AG08395 (cell line): ENCODE measurements around the gene SHANK2.
A peak's percentile ranks its signal among the peaks of the same experiment; 100 is the strongest.

ENCODE experiments used
- DNase-seq: peaks from one replicate; pipeline ENCODE4 v3.0.0; 2012; ENCODE audit warnings: mixed read lengths, low spot score

Gene SHANK2

DNA sequence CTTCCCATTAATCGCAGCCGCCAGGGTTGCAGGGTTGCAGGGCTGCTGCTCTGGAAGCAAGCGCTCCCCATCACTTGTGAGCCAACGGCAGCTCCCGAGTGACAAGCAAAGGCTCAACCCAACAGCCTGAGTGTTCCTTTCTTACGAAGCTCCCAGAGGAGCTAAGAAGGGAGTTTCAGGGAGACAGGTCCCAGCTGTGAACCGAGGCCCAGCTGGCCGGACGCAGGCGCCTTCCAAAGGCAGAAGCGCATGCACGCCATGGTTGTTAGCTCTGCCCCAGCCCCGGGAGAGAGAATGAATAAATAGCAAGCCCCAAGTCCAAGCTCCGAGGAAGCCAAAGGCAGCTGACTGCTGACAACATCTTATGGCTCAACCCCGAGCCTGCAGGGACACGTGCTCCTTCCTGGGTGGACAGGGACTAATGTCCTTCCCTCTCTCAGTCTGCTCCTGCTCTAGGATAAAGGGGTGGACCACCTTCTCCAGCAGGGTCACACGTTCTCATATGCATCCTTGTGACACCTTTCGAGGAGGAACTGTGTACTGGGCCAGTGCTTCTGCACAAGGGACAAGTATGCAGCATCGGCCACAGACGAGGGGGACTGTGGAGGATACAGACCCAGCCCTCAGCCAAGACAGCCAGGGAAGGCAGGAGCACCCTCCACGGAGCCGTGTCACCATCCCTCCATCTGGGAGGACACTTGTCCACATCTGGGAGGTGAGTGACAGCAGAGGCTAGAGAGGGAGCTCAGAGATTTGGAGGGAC lies 29.9 kb downstream of the SHANK2 start:
- DNase-seq = no peak

DNA sequence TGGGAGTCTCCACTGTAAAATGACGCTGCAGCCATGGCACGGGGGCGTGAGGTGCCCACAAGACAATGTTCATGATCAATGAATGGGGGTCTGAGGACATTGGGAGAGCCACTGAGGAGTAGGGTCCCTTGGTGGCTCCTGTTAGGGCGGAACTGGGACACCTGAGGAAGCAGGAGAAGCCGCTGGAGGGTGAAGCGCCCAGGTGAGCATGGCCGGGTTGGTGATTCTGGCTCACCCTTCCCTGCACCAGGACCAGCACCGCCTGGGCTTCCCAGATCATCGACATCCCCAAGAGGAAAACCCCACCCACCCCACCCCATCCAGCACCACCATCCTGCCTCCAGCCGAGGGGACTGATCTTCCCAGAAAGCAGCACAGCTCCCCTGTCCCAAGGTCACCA lies 30.6 kb downstream of the SHANK2 start:
- no peak for DNase-seq

DNA sequence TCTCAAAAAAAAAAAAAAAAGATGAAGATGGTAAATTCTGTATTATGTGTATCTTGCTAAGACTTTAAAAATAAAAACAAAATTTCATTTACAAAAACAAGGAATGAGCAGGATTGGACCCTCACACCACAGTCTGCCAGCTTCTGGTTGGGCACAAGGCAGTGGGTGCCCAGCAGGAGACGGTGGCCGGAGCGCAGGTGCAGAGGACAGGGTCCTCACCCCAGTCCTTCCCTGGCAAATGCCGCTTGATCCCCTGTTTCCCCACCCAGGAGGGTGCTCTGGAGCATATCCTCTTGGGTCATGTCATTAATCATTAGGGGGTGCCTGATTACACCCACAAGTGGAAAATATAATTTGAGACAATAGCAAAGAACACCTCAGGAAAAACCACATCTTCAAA lies 31.2 kb downstream of the SHANK2 start:
- no peak for DNase-seq

DNA sequence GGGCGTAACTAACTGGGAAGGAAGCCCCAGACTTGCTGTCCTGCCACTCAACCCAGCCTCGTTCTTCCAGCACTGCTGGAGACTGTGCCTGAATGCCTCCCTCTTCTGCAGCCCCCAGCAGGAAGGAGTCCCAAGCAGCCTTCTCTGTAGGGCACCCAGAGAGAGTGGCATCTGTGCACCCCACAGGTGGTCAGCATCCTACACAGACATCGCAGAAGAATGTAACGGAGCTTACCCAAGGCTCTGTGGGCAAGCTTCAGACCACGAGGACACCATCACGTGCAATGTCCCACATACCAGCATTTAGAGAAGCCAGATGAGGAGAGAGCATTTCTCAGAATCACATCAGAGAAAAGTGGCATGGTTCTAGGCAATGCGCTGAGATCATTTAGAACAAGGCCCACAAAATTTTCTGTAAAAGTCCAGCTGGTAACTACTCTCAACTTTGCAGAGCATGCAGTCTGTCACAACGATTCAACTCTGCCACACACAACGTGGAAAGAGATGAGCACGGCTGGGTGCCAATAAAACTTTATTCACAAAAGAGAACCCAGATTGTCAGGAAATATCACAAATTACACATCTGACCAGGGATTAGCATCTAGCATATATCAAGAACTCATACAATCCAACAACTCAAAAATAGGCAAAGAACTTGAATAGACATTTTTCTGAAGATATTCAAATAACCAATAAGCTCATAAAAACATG lies 33.4 kb downstream of the SHANK2 start:
- no peak for DNase-seq

DNA sequence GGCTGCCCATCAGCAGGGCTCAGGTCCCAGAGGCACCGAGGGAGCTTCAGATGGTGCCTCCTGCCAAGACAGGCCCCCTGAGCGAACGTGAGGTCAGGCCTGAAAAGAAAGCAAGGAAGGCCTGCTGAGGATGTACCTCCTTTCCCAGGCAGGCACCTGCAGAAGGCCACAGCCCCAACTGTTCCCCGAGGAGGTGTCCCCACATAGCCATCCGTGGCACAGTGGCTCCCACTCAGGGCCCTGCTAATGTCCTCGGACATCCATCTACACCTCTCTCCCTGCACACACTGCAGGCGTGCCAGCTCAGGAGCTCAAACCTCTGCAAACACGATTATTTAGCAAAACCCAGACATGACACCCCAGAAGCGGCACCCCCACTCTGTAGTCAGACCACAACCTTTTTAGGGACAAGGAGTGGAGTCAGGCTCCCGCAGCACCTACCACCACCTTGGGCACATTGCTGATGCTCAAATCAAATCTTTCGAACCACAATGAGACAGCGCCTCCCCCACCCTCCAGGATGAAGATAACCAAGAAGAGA lies 36.9 kb downstream of the SHANK2 start:
- no peak for DNase-seq

DNA sequence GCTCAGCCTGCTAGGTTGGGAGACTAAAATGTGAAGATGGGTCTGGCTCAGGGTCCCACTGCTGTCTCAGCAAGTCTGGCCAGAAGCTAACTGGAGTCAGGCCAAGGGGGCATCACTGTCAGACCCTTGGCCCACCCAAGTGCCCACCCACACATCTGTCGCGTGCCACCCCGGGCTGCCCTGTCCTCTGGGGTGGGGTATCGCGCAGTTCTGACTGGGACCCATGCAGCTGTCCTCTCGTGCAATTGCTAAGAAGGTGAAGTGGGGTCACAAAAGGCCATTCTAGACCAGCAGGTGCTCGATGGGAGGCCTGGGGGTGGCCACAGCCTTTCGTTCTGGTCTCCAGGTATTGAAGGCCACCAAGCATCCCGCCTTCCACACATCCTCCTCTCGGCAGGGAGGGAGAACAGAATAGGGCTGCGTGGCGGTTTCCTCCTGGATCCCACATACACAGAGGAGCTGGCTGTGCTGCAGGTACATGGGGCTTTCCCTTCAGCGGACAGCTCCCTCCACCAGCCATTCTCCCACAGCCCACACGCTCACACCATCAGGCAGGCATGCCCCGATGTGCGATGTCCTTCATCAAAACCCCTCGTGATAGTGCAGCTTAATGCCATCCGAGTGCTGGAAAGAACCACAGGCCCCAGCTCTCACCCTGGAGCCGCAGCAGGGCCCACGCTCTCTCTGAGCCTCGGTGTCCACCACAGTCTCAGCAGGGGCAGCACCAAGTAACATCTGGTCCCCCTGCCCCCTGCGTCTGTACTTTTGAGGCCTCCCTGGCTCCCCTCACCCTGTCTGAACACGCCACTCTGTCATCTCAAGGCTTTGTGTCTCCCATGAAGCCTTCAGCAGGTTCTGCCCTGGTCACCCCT lies 37.6 kb downstream of the SHANK2 start:
- DNase-seq = no peak

DNA sequence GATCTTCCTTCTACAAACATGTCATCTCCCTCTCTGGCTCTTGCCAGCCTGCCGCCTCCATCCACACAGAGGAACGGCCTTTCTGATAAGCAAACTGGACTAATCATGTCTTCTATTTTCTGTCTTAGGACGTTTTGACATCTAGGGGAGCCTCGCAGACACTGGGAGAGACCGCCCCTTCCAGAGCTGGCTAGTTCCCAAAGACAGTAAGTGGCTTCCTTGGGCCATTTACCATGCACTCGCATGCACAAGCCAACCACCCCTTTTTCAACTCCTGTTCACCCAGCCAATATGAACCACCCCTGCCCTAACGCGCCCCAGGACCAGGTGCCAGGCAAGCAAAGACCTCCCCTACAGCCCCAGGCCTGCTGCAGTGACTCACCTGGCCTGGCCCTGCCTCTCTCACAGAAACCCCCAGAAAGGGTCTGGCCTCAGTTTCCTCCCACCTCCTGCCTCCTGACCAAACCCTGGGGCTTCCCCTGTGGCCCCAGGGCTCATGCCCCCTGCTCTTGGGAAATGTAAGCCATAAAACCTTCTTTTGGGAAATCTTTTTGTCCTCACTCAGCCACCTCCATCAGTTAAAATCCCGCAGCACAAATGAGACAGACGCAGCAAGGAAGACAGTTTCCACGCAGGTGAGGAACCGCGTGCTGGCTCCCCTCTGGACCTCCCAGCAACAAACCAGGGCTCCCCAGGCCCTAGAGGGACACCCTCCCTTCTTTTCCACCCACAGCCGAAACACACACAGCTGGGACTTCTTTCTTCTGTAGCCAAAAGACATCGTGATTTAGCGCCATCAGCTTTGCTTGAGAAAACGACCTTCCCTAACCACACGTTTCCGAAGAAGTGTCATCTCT lies 38.5 kb downstream of the SHANK2 start:
- DNase-seq = no peak

DNA sequence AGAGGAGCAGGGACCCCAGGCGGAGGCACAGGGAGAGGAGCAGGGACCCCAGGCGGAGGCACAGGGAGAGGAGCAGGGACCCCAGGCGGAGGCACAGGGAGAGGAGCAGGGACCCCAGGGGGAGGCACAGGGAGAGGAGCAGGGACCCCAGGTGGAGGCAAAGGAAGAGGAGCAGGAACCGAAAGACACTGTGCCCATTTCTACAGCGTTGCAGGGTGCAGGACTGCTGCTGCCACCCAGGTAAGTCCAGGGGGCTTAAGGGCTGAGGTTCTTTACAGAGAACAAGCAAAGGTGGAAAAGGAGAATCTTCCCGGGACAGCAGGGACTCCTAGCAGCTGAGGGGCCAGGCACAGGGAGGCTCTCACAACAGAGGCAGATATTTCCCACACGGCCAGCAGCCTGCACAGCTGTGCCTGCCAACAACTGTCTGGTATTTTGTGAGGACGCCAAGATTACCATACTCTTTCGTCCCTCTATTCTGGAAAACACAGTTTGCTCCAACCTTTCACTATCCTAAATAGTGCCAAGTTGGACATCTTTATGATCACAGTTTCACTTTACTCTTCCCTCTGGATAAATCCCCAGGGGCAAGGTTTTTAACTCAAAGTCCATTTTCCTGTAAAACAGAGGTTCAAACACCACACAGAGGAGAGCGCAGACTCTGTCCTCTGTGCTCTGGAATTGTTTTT lies 39.4 kb downstream of the SHANK2 start:
- DNase-seq = peak; percentile 26

DNA sequence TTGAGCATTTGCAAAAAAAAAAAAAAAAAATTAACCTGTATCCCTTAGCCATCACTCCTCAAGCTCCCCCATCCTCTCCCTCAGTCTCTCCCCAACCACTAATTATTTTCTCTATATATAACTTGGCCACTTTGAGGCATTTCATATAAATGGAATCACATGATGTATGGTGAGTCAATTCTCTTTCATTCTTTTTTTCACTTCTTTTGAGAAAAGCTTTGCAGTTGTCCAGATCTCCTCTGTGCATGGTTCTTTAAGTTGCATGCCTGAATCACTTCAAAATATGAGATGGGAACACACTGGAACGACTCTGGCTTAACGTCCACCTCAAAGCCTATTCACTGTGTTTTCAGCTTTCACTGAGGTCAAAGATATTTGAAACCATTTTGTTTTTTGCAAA lies 40.7 kb downstream of the SHANK2 start:
- DNase-seq = no peak

DNA sequence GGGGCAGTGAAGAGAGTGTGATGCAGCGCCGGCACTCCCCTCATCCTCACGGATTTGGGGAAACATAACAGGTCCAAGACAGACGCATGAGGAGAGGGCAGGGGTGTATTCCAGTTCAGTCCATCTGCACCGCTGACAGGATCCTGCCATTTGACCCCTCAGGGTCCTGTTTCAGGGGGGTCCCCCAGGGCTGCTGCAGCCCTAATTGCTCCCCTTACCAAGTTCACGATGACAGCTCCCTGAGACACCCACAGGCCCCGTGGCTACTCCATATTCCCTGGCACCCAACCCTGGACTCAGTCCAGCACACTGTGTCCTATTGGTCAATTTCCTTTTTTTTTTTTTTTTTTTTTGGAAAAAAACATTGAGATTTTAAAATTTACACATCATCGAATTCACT lies 41.5 kb downstream of the SHANK2 start:
- DNase-seq = no peak

DNA sequence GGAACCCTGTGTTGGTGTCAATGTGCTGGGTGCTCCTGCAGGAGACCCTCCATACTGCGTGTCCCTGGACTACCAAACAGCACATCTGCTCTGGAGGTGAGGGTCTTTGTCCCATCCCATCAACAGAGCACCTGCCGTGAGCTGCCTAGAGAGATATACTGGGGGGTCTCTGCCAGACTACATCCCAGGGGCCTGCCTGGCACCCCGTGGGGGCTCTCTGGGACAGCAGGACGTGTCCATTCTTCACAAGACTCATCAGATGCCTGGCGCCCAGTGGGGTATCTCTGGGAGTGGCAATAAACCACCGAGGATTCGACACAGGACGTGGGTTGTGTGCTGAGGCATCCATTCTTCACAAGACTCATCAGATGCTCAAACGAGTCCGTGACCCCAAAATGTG lies 42.7 kb downstream of the SHANK2 start:
- no peak for DNase-seq

DNA sequence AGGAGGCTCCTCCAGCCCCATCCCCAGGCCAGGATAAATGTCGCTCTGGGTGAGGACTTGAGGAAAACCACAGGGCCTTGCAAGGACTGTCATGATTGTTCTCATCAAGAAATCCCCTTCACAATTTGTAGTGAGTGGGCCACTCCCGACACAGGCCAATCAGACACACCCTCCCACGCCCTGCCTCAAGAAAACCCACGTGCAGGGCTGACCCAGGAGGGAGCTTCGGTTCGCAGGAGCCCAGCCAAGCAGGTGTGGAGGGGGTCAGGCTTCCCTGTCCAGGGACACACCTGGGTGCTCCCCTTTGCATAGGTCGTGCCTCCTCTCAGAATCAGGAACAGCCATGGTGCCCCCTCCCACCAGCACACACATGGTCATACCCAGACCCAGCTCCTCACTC lies 43.2 kb downstream of the SHANK2 start:
- no peak for DNase-seq

DNA sequence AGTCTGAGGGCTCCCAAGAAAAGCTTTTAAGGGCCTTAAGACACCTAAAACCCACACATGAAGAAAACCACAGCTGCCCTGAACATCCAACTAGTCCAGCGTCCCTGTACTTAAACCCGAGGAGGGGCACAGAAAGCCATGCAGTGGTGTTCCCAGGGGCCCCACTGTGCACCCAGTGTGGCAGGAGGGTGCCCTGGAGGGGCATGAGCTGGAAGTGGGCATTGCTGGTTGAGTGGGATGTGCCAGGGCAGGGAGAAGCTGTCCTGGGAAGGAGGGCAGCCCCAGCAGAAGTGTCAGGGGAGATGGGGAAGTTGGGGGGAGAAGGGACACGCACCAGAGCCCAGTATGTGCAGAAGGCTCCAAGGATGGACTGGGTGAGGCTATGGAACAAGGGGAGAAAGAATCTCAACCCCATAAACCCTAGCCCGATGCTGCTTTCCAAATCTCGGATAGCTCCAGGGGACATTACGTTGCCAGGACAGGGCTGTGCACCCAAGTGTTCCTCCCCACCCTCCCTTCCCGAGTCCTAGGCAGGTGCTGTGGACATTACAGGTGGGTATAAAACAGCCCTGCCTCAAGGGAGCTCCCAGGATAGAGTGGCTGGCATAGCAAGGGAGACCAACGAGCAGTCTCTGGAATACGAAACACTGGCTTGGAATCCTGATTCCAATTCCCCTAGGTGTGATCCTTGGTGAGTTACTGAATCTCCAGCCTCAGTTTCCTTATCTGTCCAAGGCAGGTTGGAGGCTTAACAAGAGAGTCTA lies 44.2 kb downstream of the SHANK2 start:
- no peak for DNase-seq

DNA sequence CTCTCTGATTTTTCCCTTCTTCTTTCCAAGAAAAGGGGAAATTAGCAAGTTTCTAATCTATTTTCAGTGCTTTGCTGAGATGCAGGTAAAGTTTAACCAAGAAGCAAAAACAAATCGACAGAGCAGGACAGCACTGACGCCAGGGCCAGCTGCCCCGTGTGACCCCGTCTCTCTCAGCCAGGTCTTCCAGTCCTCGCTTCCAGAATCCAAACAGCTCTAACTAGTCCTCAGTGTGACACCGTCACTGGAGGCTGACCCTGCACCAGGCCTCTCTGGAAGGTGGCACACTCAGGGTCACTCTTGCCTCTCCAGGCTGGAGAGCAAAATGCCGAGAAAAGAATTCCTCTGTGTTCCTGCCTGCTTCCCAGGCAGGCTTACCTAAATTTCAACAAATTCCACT lies 44.8 kb downstream of the SHANK2 start:
- no peak for DNase-seq

DNA sequence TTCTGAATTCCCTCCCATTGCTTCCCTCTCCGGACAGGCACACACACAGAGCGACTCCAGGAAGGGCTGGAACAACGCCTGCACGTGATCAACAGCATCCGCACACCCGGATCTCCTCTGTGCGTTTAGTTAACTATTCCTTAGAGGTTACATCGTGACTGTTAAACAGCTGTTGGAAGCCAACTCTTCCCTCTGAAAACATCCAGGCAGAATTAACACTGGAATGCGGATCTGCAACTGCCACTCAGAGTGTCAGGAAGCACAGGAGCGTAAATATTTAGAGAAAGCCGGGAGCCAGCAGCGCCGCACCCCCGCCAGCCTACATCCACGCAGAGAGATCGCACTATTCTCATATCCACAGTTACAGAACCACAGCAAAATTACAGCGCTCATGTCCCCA lies 46.2 kb downstream of the SHANK2 start:
- no peak for DNase-seq

DNA sequence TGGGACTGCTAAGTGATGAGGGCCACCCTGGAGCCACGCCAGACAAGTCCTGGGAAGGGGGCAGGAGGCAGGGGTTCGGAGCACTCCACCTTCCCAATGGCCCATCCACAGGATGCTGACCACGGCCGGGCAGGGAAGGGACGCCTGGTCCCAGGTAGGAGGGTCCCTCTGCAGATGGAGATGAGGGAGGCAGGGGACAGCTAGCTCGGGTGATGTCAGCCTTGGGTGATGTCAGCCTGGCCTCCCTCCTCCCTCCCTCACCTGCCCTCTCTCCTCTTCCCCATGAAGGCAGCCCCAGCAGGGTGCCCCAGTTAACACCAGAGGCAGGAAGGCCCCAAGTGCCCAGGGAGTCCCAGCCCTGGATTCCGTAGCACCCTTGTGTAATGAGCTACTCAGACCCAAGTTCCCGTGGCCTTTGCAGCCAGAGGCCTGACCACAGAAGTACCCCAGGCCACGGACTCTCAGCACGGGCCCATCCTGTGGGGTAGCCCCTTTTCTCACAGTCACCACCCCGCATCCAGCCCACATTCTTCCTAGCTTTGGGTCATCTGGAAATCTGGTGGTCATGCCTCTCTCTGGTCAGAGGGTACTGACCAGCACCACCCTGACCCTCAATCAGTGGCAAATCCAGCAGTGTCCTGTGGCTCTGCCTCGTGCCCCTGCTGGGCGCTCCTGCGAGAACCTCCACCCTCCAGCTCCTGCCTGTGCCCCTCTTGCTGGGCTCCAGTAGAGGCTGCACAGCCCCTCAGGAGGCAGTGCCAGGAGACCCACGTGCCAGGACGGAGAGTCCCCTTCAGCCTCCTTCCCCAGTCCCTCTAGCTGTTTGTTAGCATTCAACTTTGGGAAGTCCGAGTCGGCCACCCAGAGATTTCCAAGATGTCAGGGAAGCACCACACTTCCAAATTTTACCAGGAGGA lies 47.4 kb downstream of the SHANK2 start:
- DNase-seq = no peak

DNA sequence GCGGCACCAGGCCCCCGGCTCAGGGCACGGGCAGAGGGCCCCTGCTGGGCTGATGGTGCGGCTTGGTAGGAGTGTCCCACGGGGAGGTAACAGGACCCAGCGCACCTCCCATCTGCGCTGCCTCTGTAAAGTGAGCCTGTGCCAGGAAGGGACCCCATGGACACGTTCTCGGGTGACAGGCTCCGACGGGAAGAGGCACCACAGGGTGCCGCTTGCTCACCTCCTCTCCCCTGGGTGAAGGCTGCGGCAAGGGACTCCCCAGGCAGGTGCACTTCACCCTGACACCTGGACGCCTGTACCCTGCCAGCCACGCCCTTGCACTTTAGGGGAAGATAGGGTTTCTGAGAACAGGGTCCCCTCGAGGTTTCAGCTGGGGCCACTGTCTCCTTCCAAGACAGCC lies 48.1 kb downstream of the SHANK2 start:
- DNase-seq = no peak

DNA sequence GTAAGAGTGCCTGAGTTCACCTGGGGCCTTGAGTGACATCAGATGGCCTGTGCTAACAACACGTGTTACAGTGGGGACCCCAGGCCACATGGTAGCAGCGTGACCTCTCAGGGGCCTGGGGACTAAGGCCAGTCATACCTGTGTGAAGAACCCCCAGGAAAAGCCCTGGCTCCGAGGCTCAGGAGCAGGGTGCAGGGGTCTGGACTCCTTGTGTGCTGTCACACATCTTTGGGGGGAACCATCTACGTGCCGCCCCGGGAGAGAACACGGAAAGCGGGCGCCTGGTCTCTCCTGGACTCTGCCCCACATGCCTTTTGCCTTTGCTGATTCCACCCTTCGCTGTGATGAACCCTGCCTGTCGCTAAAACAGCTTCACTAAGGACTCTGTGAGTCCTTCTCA lies 48.7 kb downstream of the SHANK2 start:
- DNase-seq = no peak

DNA sequence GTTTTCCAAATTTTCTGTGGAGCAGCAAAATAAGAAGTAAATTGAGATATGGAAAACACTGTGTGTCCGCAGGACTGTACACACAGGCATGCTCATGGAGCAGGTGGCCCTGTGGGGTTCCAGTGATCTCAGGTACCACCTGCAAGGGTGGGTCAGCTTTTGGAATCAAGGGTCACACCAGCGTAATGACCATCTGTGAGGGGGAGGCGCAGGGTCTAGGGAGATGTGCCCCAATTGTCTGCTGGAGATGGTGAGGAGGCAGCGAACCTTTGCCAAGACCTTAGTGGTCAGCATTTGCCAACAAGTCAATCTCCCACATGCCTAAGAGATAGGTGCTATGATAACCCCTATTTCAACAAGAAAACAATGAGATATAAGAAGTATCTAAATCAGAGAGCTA lies 49.4 kb downstream of the SHANK2 start:
- DNase-seq = no peak
